Stimulated activated naive CD8-positive, alpha-beta T cell treated with anti-CD3 and anti-CD28 coated beads, Interleukin-15, Interleukin-2, amounts not matched to agents 100 ng/mL and 50 ng/mL, for 24 hours (primary cell): ENCODE results near the gene PADI1.

ENCODE experiments used
- H3K27ac Mint-ChIP-seq: one replicate; pipeline ENCODE4 v1.8.0; 2021; ENCODE audit warnings: mild to moderate bottlenecking, mixed read lengths
- H3K27me3 Mint-ChIP-seq: one replicate; pipeline ENCODE4 v1.8.0; 2021; ENCODE audit warnings: mixed read lengths
- H3K36me3 Mint-ChIP-seq: one replicate; pipeline ENCODE4 v1.8.0; 2021; ENCODE audit warnings: low read depth, mixed read lengths
- H3K4me1 Mint-ChIP-seq: one replicate; pipeline ENCODE4 v1.8.0; 2021; ENCODE audit warnings: low read depth, mixed read lengths
- H3K4me3 Mint-ChIP-seq: one replicate; pipeline ENCODE4 v1.8.0; 2021; ENCODE audit warnings: mild to moderate bottlenecking, mixed read lengths
- H3K9me3 Mint-ChIP-seq: one replicate; pipeline ENCODE4 v1.8.0; 2021; ENCODE audit warnings: mixed read lengths

The PADI1 gene

GRCh38 chr1:17200756-17201155, 4.2 kb upstream of the PADI1 start:
- peaks cover 54% of the 10 kb centered on the region for H3K27me3 Mint-ChIP-seq
- no peak overlapping the region for H3K27ac Mint-ChIP-seq
- no peaks in the 10 kb centered on the region for H3K36me3 Mint-ChIP-seq
- H3K4me3 Mint-ChIP-seq, result no peak overlapping the region
- H3K9me3 Mint-ChIP-seq, result no peaks in the 10 kb centered on the region
- peaks cover 44% of the 10 kb centered on the region for H3K4me1 Mint-ChIP-seq

DNA sequence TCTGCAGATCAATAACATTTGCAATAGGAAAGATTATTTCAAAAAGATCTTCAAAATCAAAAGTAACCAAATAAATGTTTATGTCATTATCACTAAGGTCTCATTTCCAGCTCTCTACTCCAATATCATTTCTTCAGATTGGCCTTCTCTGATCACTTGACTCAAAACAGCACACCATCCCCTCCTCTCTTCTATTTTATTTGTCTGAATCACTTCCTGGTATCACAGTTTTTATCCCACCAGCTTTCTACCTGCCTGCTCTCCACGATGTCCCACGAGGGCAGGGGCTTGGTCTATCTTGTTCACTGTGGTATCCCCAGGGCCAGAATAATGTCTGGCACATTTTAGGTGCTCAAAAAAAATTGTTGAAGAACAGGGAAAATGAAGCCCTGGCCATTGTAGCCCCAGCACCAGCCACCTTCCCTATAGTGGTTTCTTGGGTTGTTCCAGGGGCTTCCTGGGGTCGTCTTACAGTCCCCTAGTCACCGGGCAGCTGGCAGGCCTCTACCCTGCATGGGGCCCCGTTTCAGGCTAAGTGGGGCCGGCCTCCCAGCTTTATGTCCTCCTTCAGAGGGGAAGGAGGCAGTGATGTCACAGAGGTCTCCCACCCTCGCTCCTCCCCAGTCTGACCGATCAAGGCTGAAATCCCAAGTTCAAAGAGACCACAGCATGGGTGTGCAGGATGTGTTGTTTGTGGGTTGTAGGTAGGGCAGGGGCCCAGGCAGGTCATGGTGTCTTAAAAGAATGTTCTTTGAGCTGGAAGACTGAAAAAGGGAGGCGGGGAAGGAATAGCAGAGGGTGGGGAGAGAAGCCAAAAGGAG, 3.5 kb upstream of the PADI1 start:
- peaks cover 44% of the 10 kb centered on the region for H3K4me1 Mint-ChIP-seq
- peaks cover 58% of the 10 kb centered on the region for H3K27me3 Mint-ChIP-seq
- H3K4me3 Mint-ChIP-seq, result no peak overlapping the region
- H3K9me3 Mint-ChIP-seq, result no peaks in the 10 kb centered on the region
- no peak overlapping the region for H3K27ac Mint-ChIP-seq
- no peaks in the 10 kb centered on the region for H3K36me3 Mint-ChIP-seq

DNA sequence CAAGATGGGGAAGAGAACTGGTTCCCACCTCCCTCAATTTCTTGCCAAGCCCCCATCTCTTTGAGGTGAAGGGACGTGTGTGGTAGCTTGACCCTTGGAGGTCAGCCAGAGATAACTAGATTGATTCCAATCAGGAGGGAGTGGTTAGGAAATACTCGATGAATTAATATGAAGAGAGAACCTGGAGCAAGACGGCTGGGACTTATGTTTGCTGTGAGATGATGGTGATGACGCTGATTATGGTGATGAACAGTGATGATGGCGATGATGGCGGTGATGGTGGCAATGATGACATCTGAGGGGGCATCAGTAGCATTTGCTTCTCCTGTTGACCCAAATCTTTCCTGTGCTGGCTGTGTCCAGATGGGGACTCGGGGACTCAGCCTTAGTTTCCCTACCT, 724 bp downstream of the PADI1 start:
- H3K4me3 Mint-ChIP-seq, result no peak overlapping the region
- no peak overlapping the region for H3K27ac Mint-ChIP-seq
- H3K4me1 Mint-ChIP-seq, result peaks cover 50% of the 10 kb centered on the region
- no peaks in the 10 kb centered on the region for H3K9me3 Mint-ChIP-seq
- H3K27me3 Mint-ChIP-seq, result peaks cover 60% of the 10 kb centered on the region
- no peaks in the 10 kb centered on the region for H3K36me3 Mint-ChIP-seq

GRCh38 chr1:17206196-17206595, 1.3 kb downstream of the PADI1 start:
- Mint-ChIP-seq H3K4me1 (peaks cover 45% of the 10 kb centered on the region), H3K27ac (no peak overlapping the region), H3K4me3 (no peak overlapping the region), H3K9me3 (no peaks in the 10 kb centered on the region), H3K27me3 (peaks cover 57% of the 10 kb centered on the region), H3K36me3 (no peaks in the 10 kb centered on the region)

DNA sequence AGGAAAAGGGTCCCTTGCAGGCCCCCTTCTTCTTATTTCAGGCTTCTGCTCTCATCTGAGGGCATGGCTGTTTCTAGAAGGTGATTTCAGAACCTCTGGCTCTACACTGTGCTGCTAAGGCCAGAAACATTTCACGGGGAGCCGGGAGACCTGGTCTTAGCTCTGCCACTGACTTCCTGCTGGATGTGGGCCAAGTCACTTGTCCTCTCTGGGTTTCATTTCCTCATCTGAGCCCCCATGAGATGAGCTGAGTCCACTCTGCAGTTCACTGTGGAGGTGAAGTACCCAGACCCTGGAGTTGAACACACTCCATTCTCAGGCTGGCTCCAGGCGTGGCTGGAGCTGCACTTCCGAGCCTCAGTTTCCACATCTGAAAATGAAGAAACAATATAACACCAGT, 2.1 kb downstream of the PADI1 start:
- H3K9me3 Mint-ChIP-seq, result no peaks in the 10 kb centered on the region
- H3K4me3 Mint-ChIP-seq, result no peak overlapping the region
- peaks cover 61% of the 10 kb centered on the region for H3K27me3 Mint-ChIP-seq
- H3K4me1 Mint-ChIP-seq, result peaks cover 44% of the 10 kb centered on the region
- H3K27ac Mint-ChIP-seq, result no peak overlapping the region
- H3K36me3 Mint-ChIP-seq, result no peaks in the 10 kb centered on the region

DNA sequence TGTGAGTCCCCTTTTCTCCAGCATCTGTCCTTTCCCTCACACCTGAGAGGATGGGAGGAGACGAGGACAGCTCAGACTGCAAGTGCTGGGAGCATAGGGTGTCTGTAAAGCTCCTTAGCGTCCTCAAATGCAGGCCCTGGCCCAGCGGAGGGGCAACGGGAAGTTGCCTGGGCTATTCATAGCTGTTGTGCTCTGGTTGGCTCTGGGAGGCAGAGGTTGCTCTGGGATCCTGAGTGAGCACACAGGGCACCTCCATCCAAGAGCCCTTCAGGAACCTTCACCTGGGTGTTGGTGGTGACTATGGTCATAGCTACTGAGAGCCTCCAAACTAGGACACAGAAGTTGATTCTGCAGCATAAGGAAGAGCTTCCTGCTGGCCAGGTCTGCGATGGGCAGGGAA, 2.6 kb downstream of the PADI1 start:
- H3K27me3 Mint-ChIP-seq, result peaks cover 62% of the 10 kb centered on the region
- no peaks in the 10 kb centered on the region for H3K36me3 Mint-ChIP-seq
- no peaks in the 10 kb centered on the region for H3K9me3 Mint-ChIP-seq
- no peak overlapping the region for H3K4me3 Mint-ChIP-seq
- H3K27ac Mint-ChIP-seq, result peak overlapping the region; percentile 40
- peaks cover 44% of the 10 kb centered on the region for H3K4me1 Mint-ChIP-seq

GRCh38 chr1:17207966-17208418, 3.1 kb downstream of the PADI1 start:
- Mint-ChIP-seq H3K9me3 (no peaks in the 10 kb centered on the region), H3K4me3 (no peak overlapping the region), H3K27me3 (peaks cover 62% of the 10 kb centered on the region), H3K27ac (peak overlapping the region; percentile 40), H3K36me3 (no peaks in the 10 kb centered on the region), H3K4me1 (peaks cover 44% of the 10 kb centered on the region)

GRCh38 chr1:17208546-17208945, 3.6 kb downstream of the PADI1 start:
- H3K4me1 Mint-ChIP-seq, result peaks cover 44% of the 10 kb centered on the region
- no peaks in the 10 kb centered on the region for H3K36me3 Mint-ChIP-seq
- H3K27me3 Mint-ChIP-seq, result peaks cover 62% of the 10 kb centered on the region
- H3K27ac Mint-ChIP-seq, result no peak overlapping the region
- no peaks in the 10 kb centered on the region for H3K9me3 Mint-ChIP-seq
- no peak overlapping the region for H3K4me3 Mint-ChIP-seq

DNA sequence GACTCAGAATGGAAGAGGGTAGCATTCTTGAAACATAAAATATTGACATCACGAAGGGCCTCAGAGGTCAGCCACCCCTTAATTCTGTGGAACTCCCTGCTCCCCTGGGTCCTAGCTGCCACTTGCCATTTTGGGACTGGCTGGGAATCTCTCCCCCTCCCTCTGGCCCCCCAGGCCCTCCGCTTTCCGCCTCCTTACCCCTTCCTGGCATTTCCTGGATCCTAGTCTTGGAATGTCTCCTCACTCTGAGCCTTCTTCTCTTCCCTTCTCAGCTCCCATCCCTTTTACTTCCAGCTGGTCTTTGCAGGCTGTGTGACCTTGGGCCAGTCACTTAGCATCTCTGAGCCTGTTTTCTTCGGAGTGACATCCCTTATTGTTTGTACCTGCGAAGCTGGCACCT, 4.5 kb downstream of the PADI1 start:
- H3K9me3 Mint-ChIP-seq, result no peaks in the 10 kb centered on the region
- H3K27me3 Mint-ChIP-seq, result peaks cover 62% of the 10 kb centered on the region
- no peaks in the 10 kb centered on the region for H3K36me3 Mint-ChIP-seq
- H3K4me1 Mint-ChIP-seq, result peaks cover 50% of the 10 kb centered on the region
- H3K4me3 Mint-ChIP-seq, result no peak overlapping the region
- no peak overlapping the region for H3K27ac Mint-ChIP-seq

- peaks cover 60% of the 10 kb centered on the region for H3K27me3 Mint-ChIP-seq
- H3K9me3 Mint-ChIP-seq, result no peaks in the 10 kb centered on the region
- H3K4me3 Mint-ChIP-seq, result no peak overlapping the region
- peaks cover 50% of the 10 kb centered on the region for H3K4me1 Mint-ChIP-seq
- no peak overlapping the region for H3K27ac Mint-ChIP-seq
- no peaks in the 10 kb centered on the region for H3K36me3 Mint-ChIP-seq
Measured at GRCh38 chr1:17210176-17210575, 5.2 kb downstream of the PADI1 start.

DNA sequence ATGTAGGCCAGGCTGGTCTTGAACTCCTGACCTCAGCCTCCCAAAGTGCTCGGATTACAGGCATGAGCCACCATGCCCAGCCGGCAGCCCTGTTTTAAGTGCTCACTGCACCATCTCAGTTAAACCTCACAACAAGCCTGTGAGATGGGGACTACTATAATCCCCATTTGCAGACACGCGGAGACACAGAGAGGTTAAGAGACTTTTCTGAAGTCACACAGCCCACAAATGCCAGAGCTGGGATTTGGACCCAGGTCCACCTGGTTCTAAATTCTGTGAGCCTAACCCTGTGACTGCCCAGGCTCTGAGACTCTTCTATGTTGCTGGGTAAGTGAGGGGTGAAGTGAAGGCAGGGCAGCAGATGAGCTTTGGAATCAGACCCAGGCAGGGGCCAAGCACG, 6.4 kb downstream of the PADI1 start:
- Mint-ChIP-seq H3K4me1 (peaks cover 50% of the 10 kb centered on the region), H3K4me3 (no peak overlapping the region), H3K27me3 (peaks cover 60% of the 10 kb centered on the region), H3K36me3 (no peaks in the 10 kb centered on the region), H3K27ac (no peak overlapping the region), H3K9me3 (no peaks in the 10 kb centered on the region)

- Mint-ChIP-seq H3K4me1 (peaks cover 46% of the 10 kb centered on the region), H3K4me3 (no peak overlapping the region), H3K9me3 (no peaks in the 10 kb centered on the region), H3K27ac (no peak overlapping the region), H3K36me3 (no peaks in the 10 kb centered on the region), H3K27me3 (peaks cover 60% of the 10 kb centered on the region)
Measured at GRCh38 chr1:17212009-17212408, 7.1 kb downstream of the PADI1 start.

DNA sequence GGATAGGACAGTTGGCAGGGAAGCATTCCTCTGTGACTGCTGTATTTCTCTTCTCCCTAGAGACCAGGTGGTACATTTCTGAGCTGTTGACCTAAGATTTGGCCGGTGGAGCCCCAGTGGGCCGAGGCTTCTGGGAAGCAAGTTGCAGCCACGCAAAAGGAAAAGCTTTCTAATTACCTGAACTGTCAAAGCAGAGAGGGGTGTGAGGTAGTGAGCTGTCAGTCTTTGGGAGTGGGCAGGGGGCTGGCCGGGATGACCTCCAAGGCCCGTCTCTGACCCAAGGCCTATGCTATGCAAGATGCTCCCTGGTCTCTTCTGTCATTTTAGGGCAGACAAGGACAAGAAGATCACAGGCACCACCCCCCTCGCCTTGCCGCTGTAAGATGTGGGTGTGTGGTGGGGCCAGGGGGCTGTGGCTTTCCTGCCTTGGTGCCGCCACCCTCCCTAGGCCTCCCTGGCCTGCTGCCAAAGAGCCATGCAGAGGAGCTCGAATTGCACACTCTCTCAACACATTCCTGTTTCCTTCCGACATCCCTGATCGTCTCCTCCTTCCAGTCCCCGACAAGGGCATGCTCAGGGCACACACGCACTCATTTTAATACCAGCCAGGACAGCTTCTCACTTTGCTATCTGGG, 7.7 kb downstream of the PADI1 start:
- H3K27me3 Mint-ChIP-seq, result peaks cover 60% of the 10 kb centered on the region
- H3K27ac Mint-ChIP-seq, result no peak overlapping the region
- no peaks in the 10 kb centered on the region for H3K36me3 Mint-ChIP-seq
- peaks cover 40% of the 10 kb centered on the region for H3K4me1 Mint-ChIP-seq
- H3K4me3 Mint-ChIP-seq, result peak overlapping the region; percentile 37
- H3K9me3 Mint-ChIP-seq, result no peaks in the 10 kb centered on the region

- H3K27ac Mint-ChIP-seq, result no peak overlapping the region
- peaks cover 60% of the 10 kb centered on the region for H3K27me3 Mint-ChIP-seq
- peak overlapping the region; percentile 37 for H3K4me3 Mint-ChIP-seq
- H3K9me3 Mint-ChIP-seq, result no peaks in the 10 kb centered on the region
- peaks cover 33% of the 10 kb centered on the region for H3K4me1 Mint-ChIP-seq
- H3K36me3 Mint-ChIP-seq, result no peaks in the 10 kb centered on the region
Measured at GRCh38 chr1:17213148-17213781, 8.3 kb downstream of the PADI1 start.

GRCh38 chr1:17213782-17214148, 8.8 kb downstream of the PADI1 start:
- Mint-ChIP-seq H3K9me3 (no peaks in the 10 kb centered on the region), H3K36me3 (no peaks in the 10 kb centered on the region), H3K27ac (no peak overlapping the region), H3K27me3 (peaks cover 58% of the 10 kb centered on the region), H3K4me3 (no peak overlapping the region), H3K4me1 (peaks cover 29% of the 10 kb centered on the region)
